ENCODE measurements around the gene GOLGA6L7.
A peak's percentile ranks its signal among the peaks of the same experiment; 100 is the strongest.

GOLGA6L7 gene

GRCh38 chr15:28885128-28885629 lies 36.7 kb upstream of the GOLGA6L7 start:
- H3K27ac ChIP-seq = no peak overlapping the region

GRCh38 chr15:28884151-28884940 lies 35.9 kb upstream of the GOLGA6L7 start:
- in situ Hi-C loops (cut with HindIII; ENCODE audit: low pct_ligation_motif_present, low sequenced_read_pairs) = no loop called here
- DNase-seq = no peak
- H3K27me3 ChIP-seq (replicated peaks) = no peaks in the 10 kb centered on the region
- H3K27ac ChIP-seq = no peak overlapping the region
- TF ChIP-seq CTCF (IDR thresholded peaks at IDR 0.05; ENCODE audit: low read depth, low read length, missing control alignments) = no peak
- no peaks in the 10 kb centered on the region for H3K36me3 ChIP-seq (replicated peaks)
- no peak overlapping the region for H3K4me3 ChIP-seq (ENCODE audit: low read depth, low read length)

More at GRCh38 chr15:28885128-28885629, 36.7 kb upstream of the GOLGA6L7 start:
- TF ChIP-seq CTCF (IDR thresholded peaks at IDR 0.05; ENCODE audit: low read depth, low read length, missing control alignments) = no peak
- DNase-seq = no peak
- H3K4me3 ChIP-seq (ENCODE audit: low read depth, low read length) = peak overlapping the region; percentile 61
- H3K27me3 ChIP-seq (replicated peaks) = no peaks in the 10 kb centered on the region
- in situ Hi-C loops (cut with HindIII; ENCODE audit: low pct_ligation_motif_present, low sequenced_read_pairs) = no loop called here
- no peaks in the 10 kb centered on the region for H3K36me3 ChIP-seq (replicated peaks)

- no peaks in the 10 kb centered on the region for H3K27me3 ChIP-seq (replicated peaks)
- TF ChIP-seq CTCF (IDR thresholded peaks at IDR 0.05; ENCODE audit: low read depth, low read length, missing control alignments) = peak; percentile 33
- DNase-seq = no peak
- no peaks in the 10 kb centered on the region for H3K36me3 ChIP-seq (replicated peaks)
- no peak overlapping the region for H3K4me3 ChIP-seq (ENCODE audit: low read depth, low read length)
- H3K27ac ChIP-seq = no peak overlapping the region
- in situ Hi-C loops (cut with HindIII; ENCODE audit: low pct_ligation_motif_present, low sequenced_read_pairs) = no loop called here
Measured at GRCh38 chr15:28881600-28881999, 33.2 kb upstream of the GOLGA6L7 start.

GRCh38 chr15:28881170-28881569 lies 32.7 kb upstream of the GOLGA6L7 start:
- H3K4me3 ChIP-seq (ENCODE audit: low read depth, low read length) = no peak overlapping the region
- H3K27me3 ChIP-seq (replicated peaks) = no peaks in the 10 kb centered on the region
- H3K36me3 ChIP-seq (replicated peaks) = no peaks in the 10 kb centered on the region
- in situ Hi-C loops (cut with HindIII; ENCODE audit: low pct_ligation_motif_present, low sequenced_read_pairs) = no loop called here
- no peak overlapping the region for H3K27ac ChIP-seq
- DNase-seq = no peak
- peak; percentile 32 for TF ChIP-seq CTCF (IDR thresholded peaks at IDR 0.05; ENCODE audit: low read depth, low read length, missing control alignments)

- no peaks in the 10 kb centered on the region for H3K36me3 ChIP-seq (replicated peaks)
- H3K27ac ChIP-seq = no peak overlapping the region
- DNase-seq = no peak
- no peak overlapping the region for H3K4me3 ChIP-seq (ENCODE audit: low read depth, low read length)
- no peak for TF ChIP-seq CTCF (IDR thresholded peaks at IDR 0.05; ENCODE audit: low read depth, low read length, missing control alignments)
- in situ Hi-C loops (cut with HindIII; ENCODE audit: low pct_ligation_motif_present, low sequenced_read_pairs) = no loop called here
- no peaks in the 10 kb centered on the region for H3K27me3 ChIP-seq (replicated peaks)
Measured at GRCh38 chr15:28880680-28881079, 32.2 kb upstream of the GOLGA6L7 start.

All from brain microvascular endothelial cell (primary cell).